ENCODE data around the gene PCSK2. TPM values are rescaled to one million over a fixed set of nuclear protein-coding genes. Genes with fewer than 3 reads are reported as not detected.

The PCSK2 gene
- total RNA-seq, 2 experiments from 2014 or later = not detected

- Mint-ChIP-seq H3K27me3 (peaks cover 26% of the 10 kb centered on the region), H3K36me3 (ENCODE audit: low read depth) (no peaks in the 10 kb centered on the region), H3K9me3 (no peaks in the 10 kb centered on the region), H3K27ac (no peak overlapping the region), H3K4me1 (no peaks in the 10 kb centered on the region), H3K4me3 (no peak overlapping the region)
- ChIA-PET CTCF (no interaction called here), POLR2A (no interaction called here)
- no peak for DNase-seq
Measured at GRCh38 chr20:17439616-17440296, 212.9 kb downstream of the PCSK2 start.

GRCh38 chr20:17441745-17442144 lies 214.9 kb downstream of the PCSK2 start:
- Mint-ChIP-seq H3K9me3 (no peaks in the 10 kb centered on the region), H3K4me3 (no peak overlapping the region), H3K27me3 (peaks cover 26% of the 10 kb centered on the region), H3K27ac (no peak overlapping the region), H3K4me1 (no peaks in the 10 kb centered on the region), H3K36me3 (ENCODE audit: low read depth) (no peaks in the 10 kb centered on the region)
- ChIA-PET POLR2A (no interaction called here), CTCF (interaction anchor here (1.2 kb wide), 1 partner anchor 11 kb away, joined by 3 read pairs; no protein-coding TSS in a partner anchor)
- no peak for DNase-seq

- ChIA-PET POLR2A (no interaction called here), CTCF (interaction anchor here (0.9 to 1.7 kb wide), 2 partner anchors 10 to 11 kb away, joined by 4 to 5 read pairs; no protein-coding TSS in a partner anchor)
- H3K36me3 Mint-ChIP-seq (ENCODE audit: low read depth) = no peaks in the 10 kb centered on the region
- no peak for DNase-seq
- H3K27me3 Mint-ChIP-seq = peaks cover 26% of the 10 kb centered on the region
- no peaks in the 10 kb centered on the region for H3K4me1 Mint-ChIP-seq
- H3K9me3 Mint-ChIP-seq = no peaks in the 10 kb centered on the region
- no peak overlapping the region for H3K27ac Mint-ChIP-seq
- no peak overlapping the region for H3K4me3 Mint-ChIP-seq
Measured at GRCh38 chr20:17442588-17442987, 215.7 kb downstream of the PCSK2 start.

GRCh38 chr20:17443131-17443858 lies 216.5 kb downstream of the PCSK2 start:
- Mint-ChIP-seq H3K4me3 (no peak overlapping the region), H3K27ac (no peak overlapping the region), H3K4me1 (no peaks in the 10 kb centered on the region), H3K36me3 (ENCODE audit: low read depth) (no peaks in the 10 kb centered on the region), H3K9me3 (no peaks in the 10 kb centered on the region), H3K27me3 (peaks cover 26% of the 10 kb centered on the region)
- ChIA-PET CTCF (interaction anchor here (0.9 to 1.7 kb wide), 2 partner anchors 11 to 12 kb away, joined by 4 to 5 read pairs; no protein-coding TSS in a partner anchor), POLR2A (no interaction called here)
- no peak for DNase-seq

GRCh38 chr20:17444091-17444490 lies 217.3 kb downstream of the PCSK2 start:
- CTCF ChIA-PET = no interaction called here
- no peaks in the 10 kb centered on the region for H3K4me1 Mint-ChIP-seq
- H3K4me3 Mint-ChIP-seq = no peak overlapping the region
- no peaks in the 10 kb centered on the region for H3K36me3 Mint-ChIP-seq (ENCODE audit: low read depth)
- H3K27ac Mint-ChIP-seq = no peak overlapping the region
- POLR2A ChIA-PET = no interaction called here
- DNase-seq = no peak
- no peaks in the 10 kb centered on the region for H3K9me3 Mint-ChIP-seq
- H3K27me3 Mint-ChIP-seq = peaks cover 26% of the 10 kb centered on the region

GRCh38 chr20:17445543-17445942 lies 218.7 kb downstream of the PCSK2 start:
- Mint-ChIP-seq H3K4me3 (no peak overlapping the region), H3K27me3 (peaks cover 26% of the 10 kb centered on the region), H3K9me3 (no peaks in the 10 kb centered on the region), H3K27ac (no peak overlapping the region), H3K4me1 (no peaks in the 10 kb centered on the region), H3K36me3 (ENCODE audit: low read depth) (no peaks in the 10 kb centered on the region)
- CTCF ChIA-PET = interaction anchor here (0.6 kb wide), 1 partner anchor 258 kb away, joined by 5 read pairs; no protein-coding TSS in a partner anchor
- no peak for DNase-seq
- POLR2A ChIA-PET = no interaction called here

- Mint-ChIP-seq H3K4me1 (no peaks in the 10 kb centered on the region), H3K9me3 (no peaks in the 10 kb centered on the region), H3K27ac (no peak overlapping the region), H3K27me3 (peaks cover 26% of the 10 kb centered on the region), H3K36me3 (ENCODE audit: low read depth) (no peaks in the 10 kb centered on the region), H3K4me3 (no peak overlapping the region)
- ChIA-PET POLR2A (no interaction called here), CTCF (interaction anchor here (0.6 kb wide), 1 partner anchor 258 kb away, joined by 5 read pairs; no protein-coding TSS in a partner anchor)
- DNase-seq = no peak
Measured at GRCh38 chr20:17446171-17446570, 219.3 kb downstream of the PCSK2 start.

- no peak overlapping the region for H3K27ac Mint-ChIP-seq
- H3K36me3 Mint-ChIP-seq (ENCODE audit: low read depth) = no peaks in the 10 kb centered on the region
- CTCF ChIA-PET = interaction anchor here (0.9 to 1.3 kb wide), 2 partner anchors 15 to 17 kb away, joined by 3 to 4 read pairs; no protein-coding TSS in a partner anchor
- DNase-seq = no peak
- H3K4me1 Mint-ChIP-seq = no peaks in the 10 kb centered on the region
- no peaks in the 10 kb centered on the region for H3K9me3 Mint-ChIP-seq
- POLR2A ChIA-PET = no interaction called here
- no peak overlapping the region for H3K4me3 Mint-ChIP-seq
- peaks cover 27% of the 10 kb centered on the region for H3K27me3 Mint-ChIP-seq
Measured at GRCh38 chr20:17448071-17448470, 221.2 kb downstream of the PCSK2 start.

- no peaks in the 10 kb centered on the region for H3K36me3 Mint-ChIP-seq (ENCODE audit: low read depth)
- POLR2A ChIA-PET = no interaction called here
- H3K4me3 Mint-ChIP-seq = no peak overlapping the region
- no peak for DNase-seq
- peaks cover 28% of the 10 kb centered on the region for H3K27me3 Mint-ChIP-seq
- no peaks in the 10 kb centered on the region for H3K4me1 Mint-ChIP-seq
- CTCF ChIA-PET = interaction anchor here (0.6 kb wide), 1 partner anchor 153 kb away, joined by 6 read pairs; no protein-coding TSS in a partner anchor
- H3K9me3 Mint-ChIP-seq = no peaks in the 10 kb centered on the region
- no peak overlapping the region for H3K27ac Mint-ChIP-seq
Measured at GRCh38 chr20:17449031-17449430, 222.2 kb downstream of the PCSK2 start.

- Mint-ChIP-seq H3K27me3 (peaks cover 27% of the 10 kb centered on the region), H3K27ac (no peak overlapping the region), H3K9me3 (no peaks in the 10 kb centered on the region), H3K36me3 (ENCODE audit: low read depth) (no peaks in the 10 kb centered on the region), H3K4me3 (no peak overlapping the region), H3K4me1 (no peaks in the 10 kb centered on the region)
- no peak for DNase-seq
- ChIA-PET CTCF (no interaction called here), POLR2A (no interaction called here)
Measured at GRCh38 chr20:17452441-17452840, 225.6 kb downstream of the PCSK2 start.

- DNase-seq = no peak
- no peaks in the 10 kb centered on the region for H3K9me3 Mint-ChIP-seq
- peaks cover 27% of the 10 kb centered on the region for H3K27me3 Mint-ChIP-seq
- no peaks in the 10 kb centered on the region for H3K36me3 Mint-ChIP-seq (ENCODE audit: low read depth)
- ChIA-PET CTCF (no interaction called here), POLR2A (no interaction called here)
- H3K27ac Mint-ChIP-seq = no peak overlapping the region
- peak overlapping the region; percentile 22 for H3K4me3 Mint-ChIP-seq
- no peaks in the 10 kb centered on the region for H3K4me1 Mint-ChIP-seq
Measured at GRCh38 chr20:17453592-17453991, 226.8 kb downstream of the PCSK2 start.

GRCh38 chr20:17456279-17456678 lies 229.4 kb downstream of the PCSK2 start:
- peaks cover 26% of the 10 kb centered on the region for H3K27me3 Mint-ChIP-seq
- no peak overlapping the region for H3K4me3 Mint-ChIP-seq
- CTCF ChIA-PET = no interaction called here
- H3K9me3 Mint-ChIP-seq = no peaks in the 10 kb centered on the region
- POLR2A ChIA-PET = no interaction called here
- H3K4me1 Mint-ChIP-seq = peaks cover 4% of the 10 kb centered on the region
- no peaks in the 10 kb centered on the region for H3K36me3 Mint-ChIP-seq (ENCODE audit: low read depth)
- H3K27ac Mint-ChIP-seq = no peak overlapping the region
- no peak for DNase-seq

- ChIA-PET POLR2A (no interaction called here), CTCF (no interaction called here)
- Mint-ChIP-seq H3K27ac (no peak overlapping the region), H3K36me3 (ENCODE audit: low read depth) (no peaks in the 10 kb centered on the region), H3K27me3 (peaks cover 23% of the 10 kb centered on the region), H3K9me3 (no peaks in the 10 kb centered on the region), H3K4me3 (no peak overlapping the region), H3K4me1 (peaks cover 4% of the 10 kb centered on the region)
- no peak for DNase-seq
Measured at GRCh38 chr20:17457079-17457478, 230.2 kb downstream of the PCSK2 start.

Measured in activated CD4-positive, alpha-beta memory T cell treated with anti-CD3 and anti-CD28 coated beads, Interleukin-2, amount 10 ng/mL, durations not matched to agents 7 days and 5 days (primary cell).